Activated T-cell treated with anti-CD3 and anti-CD28 coated beads, Interleukin-2, amount 50 U/mL, for 1 hour (primary cell): Measurements from ENCODE around the gene DSCAML1.

Experiments
- DNase-seq: peaks from one replicate; pipeline ENCODE4 v3.0.0-alpha.2; 2020

DSCAML1 gene

DNA sequence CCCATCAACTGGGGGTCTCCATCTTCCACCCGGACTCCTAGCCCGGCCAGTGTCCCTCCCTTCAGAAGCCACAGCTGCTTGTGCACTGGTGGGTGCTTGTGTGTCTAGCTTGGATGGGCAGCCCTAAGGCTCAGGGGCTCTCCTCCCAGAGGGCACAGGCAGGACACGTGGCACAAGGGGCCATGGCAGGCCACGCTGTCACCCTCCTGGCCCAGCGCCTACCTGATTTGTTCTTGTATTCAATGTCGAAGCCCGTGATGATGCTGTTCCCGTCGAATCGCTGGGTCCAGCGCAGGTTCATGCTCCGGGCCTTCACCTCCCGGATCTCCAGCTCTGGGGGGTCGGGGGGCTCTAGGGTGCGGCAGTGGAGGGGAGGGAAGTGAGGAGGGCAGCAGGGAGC, 316.8 kb downstream of the DSCAML1 start:
- no peak for DNase-seq

DNA sequence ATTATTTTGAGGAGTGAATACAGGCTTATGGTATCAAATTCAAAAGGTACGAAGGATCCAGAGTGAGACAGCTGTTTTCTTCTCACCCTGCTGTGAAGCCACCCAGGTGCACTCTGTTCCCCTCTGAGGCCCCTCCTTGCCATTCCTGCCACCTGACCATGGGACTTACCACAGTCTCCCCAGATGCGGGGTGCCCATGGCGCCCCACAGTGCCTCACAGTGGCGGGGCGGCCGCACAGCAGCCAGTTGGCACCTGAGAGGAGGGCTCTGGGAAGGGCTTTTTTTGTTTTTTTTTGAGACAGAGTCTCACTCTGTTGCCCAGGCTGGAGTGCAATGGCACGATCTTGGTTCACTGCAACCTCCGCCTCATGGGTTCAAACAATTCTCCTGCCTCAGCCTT, 317.6 kb downstream of the DSCAML1 start:
- no peak for DNase-seq

DNA sequence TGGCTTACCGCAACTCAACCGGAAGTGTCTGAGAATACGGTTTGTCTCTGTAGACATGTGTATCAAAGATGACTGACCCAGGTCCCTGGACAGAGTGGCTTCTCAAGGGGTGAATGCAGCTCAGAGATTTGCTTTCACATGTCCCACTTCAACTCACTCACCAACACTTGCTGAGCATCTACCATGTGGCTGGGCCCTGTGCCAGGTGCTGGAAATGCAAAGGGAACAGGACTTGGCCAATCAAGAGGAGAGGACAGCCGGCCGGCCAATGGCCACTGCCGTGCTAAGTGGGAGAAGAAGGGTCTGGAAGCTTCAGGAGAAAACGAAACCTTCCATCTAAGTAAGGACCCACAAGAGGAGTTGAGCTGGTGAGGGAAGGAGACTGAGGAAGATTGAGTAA, 318.1 kb downstream of the DSCAML1 start:
- DNase-seq = no peak

DNA sequence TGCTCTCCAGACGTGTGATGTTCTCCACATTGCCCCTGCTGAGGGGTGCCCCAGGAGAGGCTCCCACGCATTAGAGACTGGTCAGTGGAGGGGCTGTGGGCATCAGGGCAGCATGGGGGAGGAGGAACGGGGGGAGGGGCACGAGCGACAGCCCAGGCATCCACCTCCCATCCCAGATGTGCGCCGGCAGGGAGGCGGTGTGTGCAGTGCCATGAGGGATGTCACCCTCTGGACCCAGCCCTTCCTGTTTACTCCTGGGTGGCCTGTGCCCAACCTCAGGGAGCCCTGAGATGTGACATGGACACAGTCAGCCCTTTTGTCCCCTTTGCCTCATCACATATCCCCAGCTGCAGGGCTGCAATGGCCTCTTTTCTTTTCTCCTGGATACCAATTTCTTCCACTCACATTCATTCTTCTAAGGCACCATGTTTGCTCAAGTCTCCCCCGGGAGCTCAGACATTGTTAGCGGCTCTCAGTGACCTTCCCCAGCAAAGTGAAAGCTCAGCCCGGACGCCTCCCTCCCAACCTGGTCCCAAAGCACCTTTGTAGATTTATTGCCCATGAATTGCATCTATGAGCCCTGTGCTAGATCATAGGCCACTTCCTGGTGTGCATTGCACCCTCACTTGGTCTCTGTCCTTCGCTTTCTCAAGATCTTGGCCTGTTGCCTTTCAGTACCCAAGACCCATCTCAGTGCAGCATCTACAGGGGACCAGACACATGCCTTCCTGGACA, 318.7 kb downstream of the DSCAML1 start:
- DNase-seq = no peak

DNA sequence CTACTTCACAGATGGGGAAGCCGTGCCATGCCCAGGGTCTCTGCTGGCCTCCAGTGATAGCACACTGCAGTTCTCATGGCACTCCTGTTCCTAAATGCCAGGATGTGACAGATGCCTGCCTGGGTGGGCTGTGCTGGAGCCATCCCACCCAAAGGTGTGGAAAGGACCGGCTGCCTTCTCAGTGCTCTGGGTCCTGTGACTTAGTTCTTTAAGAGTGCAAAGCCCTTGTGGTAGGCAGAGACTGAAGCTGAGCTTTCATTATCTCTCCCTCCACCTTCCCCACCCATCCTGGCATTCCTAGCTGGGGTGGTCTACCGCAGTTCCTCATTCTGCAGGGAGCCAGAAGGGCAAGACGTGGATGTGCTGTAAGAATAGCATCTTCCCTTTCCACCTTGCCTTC, 319.3 kb downstream of the DSCAML1 start:
- DNase-seq = no peak

DNA sequence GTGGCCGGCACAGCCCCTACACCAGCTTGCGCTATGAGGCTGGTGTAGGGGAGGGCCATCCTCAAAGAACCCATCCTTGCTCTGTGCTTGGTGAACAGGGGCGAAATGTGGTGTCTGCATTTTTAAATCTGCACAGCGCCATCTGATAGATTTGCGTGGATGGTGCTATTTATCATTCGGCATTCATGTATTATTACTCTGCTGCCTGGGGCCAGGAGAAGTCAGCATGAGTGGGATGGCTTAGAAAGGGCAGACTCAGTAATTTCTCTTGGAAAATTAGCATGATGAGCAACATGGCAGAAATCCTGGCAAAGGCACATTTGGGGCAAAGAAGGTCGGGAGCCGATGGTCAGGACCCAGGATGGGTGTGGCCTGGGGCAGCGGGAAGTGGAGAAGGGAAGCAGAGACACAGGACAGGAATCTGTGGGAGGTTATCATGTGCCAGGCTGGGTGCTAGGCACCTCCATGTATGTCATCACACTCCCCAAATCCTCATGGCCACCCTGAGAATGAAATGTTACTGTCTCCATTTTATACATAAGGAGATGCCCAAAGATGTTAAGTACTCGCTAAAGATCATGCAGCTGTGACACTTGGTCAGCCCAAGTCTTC, 320.4 kb downstream of the DSCAML1 start:
- no peak for DNase-seq

DNA sequence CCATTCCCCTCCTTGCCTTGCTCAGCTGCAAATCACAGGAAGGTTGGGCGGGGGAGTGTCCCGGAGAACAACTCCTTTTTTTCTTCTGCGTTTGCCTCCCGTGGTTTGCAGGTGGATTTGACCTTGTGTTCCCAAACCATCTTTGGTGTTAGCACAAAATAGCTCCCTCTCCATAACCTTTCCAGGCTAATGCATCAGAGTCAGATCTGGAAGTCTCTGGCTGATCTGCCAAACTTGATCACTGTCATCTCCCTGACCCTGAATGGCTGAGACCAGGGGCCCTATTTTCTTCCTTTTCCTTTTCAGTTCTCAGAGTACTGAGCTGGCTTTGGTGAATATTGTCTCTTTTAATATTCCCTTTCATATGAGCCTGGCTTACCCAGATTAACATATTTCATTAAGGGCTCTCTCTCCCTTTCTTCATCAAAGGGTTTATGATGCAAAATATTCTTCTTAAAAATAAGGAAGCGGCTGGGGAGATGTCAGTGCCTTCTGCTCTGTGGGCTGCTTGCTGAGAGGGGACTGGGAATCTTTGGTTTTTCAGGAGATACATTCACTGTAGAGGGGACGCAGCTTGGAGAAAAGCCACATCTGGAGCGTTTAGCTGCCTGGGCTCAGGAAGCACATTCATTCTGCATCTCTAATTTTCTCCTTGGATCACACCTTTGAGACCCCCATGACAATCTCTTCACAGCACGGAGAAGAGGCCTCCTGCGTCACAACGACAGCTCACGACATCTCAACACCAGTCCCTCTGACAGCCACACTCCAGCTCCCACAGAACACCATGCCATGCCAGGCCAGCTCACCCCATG, 321.1 kb downstream of the DSCAML1 start:
- no peak for DNase-seq

DNA sequence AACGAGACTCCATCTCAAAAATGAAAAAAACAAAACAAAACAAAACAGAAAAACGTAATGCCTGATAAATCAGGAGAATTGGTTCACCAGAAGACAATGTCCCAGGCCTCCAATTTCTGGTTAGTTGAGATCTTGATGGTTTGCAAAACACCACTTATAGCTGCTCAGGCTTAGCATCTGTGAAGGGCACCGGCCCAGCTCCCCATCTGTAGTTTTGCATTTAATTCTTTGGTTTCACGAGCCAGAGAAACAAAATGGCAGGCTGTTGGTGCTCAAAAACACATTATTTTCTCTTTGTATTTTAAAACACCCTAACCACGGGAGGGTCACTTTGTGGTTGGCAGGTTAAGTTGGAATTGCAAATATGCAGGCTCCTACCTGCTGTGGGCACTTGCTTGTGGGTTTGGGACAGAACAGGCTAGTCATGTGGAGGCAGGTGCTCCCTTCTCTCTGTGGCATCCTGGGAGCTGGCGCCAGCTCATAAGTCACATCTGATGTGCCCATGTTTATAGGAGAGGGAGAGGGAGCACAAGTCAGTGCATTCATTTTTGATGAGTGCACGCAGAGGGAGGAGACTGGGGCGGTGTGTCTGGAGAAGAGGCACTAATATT, 323.4 kb downstream of the DSCAML1 start:
- DNase-seq = no peak

DNA sequence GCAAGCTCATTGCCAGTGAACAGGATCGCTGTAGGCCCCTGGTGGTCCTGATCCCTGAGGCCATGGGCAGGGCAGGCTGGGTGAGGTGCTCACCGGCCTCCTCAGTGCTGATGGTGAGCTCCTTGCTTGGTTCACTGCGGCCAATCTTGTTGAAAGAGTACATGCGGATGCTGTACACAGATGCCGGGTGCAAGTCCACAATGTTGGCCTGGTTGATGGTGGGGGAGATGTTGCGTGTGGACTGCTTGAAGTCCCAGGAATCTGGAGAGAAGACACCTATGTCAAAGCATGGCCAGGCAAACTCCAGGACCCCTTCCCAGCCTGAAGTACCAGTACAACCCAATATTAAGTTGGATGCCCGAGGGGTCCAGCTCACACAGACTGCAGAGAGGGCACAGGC, 325.2 kb downstream of the DSCAML1 start:
- no peak for DNase-seq

DNA sequence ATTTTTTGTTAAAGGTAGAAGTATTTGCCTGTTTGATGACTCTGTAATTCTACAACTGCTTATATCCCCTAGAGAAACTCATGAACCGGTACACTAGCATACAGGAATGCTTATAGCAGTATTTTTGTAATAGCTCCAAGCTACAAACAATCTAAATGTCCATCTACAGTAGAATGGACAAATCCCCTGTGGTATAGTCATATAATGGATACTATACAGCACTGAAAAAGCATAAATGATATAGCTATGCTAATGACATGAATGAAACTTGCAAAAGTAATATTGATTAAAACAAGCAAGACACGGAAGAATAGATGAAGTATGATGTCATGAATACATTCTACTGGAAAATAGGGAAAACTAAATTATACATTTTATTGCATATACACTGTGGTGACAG, 326.4 kb downstream of the DSCAML1 start:
- DNase-seq = no peak

DNA sequence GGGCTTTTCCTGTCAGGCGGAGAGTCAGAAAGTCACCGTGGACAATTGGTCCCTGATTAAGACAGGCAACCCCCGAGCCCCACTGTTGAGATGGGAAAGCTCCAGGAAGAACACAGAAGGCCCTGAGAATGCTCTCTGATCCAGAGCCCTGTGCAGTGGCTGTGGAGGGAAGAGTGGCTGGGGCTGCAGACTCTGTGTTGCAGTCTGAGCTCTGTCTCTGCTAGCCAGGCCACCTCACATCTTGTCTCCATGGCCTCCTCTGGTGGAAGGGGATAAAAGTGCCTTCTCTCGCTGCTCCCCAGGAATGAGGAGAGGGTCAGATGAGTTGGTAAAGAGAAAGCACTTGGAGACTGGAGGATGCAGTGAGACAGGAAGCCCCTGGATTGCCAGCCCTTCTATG, 328.1 kb downstream of the DSCAML1 start:
- no peak for DNase-seq

DNA sequence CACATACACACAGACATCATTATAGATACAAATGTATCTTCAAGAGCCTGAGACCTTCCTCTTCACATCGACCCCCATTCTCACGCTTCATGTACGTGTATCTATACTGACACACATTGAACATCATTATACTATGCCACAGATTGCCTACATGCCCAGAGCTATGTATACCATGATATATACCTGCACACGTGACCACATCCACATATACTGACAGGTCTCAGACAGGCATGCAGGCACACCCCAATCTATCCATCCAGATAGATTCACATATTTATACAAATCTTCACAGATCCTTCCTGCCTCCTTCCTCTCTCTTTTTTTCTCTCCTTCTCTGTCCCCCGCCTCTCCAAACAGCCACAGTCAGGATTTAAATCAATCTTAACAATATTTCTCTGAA, 329.2 kb downstream of the DSCAML1 start:
- no peak for DNase-seq

DNA sequence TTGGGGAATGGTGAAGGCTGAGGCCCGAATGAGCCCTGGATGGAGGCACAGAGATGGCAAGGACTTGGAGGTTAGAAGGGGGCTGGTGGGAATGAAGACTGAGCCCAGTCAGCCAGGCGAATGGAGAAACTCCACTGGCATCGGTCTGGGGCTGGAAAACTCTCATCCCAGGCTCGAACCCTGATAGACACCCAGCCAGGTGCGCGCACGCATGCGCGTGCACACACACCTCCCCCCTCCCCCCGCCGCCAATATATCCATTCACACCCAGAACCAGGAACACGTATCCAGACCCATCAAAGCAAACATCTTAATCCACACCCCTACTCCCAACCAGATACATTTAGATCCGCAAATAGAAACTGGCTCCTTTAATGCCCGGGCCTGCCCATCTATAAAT, 330.1 kb downstream of the DSCAML1 start:
- DNase-seq = no peak

DNA sequence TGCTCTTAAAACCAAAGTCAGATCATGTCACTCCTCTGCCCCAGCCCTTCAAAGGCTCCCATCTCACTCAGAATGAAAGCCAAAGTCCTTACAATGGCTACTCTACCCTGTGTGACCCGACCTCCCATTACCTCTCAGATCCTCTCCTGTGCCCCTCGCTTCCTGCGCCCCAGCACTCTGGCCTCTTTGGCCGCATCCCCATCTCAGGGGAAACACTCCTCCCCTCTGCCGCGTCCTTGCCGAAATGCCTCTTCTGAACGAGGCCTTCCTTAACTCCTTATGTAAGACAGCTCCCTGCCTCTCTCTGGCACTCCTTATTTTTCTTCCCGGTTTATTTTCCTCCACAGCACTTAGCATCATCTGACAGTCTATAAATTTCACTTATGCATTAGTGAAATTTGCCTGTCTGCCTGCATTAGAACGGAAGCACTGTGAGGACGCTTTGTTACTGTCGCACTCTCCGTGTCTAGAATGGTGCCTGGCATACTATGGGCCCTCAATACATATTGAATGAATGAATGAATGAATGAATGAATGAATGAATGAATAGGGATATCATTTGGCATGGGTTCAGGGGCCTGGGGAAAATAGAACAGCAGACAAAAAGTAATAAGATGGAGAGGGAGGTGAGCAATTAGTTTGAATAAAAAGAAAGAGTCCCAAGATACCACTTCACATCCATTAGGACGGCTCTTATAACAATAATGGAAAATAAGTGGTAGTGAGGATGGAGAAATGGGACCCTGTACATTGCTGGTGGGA, 331.6 kb downstream of the DSCAML1 start:
- no peak for DNase-seq

DNA sequence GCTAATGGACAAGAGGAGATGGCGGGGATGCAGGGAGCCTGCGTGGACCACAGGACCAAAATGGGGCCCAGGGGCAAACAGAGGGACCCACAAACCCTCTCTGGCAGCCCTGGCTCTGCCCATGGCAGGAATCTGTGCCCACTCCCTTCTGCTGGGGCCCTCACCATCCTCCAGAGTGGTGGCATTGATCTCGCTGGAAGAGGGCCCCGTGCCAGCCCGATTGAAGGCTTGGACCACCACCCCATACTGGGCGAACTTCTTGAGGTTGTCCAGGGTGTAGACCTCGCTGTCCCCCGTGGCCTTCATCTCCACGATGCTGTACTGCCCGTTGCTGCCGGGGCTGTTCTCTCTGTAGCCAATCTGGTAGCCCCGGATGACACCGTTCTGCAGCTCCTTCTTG, 332.2 kb downstream of the DSCAML1 start:
- DNase-seq = no peak

DNA sequence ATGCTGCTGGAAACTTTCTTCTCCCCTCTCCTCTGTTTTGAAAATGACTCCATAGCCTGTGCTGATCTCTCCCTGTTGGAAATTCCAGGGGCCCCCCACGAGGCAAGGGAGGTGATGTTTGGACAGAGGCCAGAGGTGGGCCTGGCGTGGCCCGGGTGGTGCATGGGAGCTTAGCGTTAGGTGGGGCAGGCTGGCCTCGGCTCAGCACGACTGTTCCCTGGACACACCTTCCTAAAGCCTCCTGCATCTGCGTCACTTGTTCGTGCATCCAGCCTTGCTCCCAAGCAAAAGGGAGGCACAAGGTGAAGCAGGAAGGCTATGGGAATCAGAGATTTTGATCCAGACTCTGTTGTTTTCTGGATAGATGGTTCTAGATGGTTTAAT, 334.2 kb downstream of the DSCAML1 start:
- DNase-seq = no peak

DNA sequence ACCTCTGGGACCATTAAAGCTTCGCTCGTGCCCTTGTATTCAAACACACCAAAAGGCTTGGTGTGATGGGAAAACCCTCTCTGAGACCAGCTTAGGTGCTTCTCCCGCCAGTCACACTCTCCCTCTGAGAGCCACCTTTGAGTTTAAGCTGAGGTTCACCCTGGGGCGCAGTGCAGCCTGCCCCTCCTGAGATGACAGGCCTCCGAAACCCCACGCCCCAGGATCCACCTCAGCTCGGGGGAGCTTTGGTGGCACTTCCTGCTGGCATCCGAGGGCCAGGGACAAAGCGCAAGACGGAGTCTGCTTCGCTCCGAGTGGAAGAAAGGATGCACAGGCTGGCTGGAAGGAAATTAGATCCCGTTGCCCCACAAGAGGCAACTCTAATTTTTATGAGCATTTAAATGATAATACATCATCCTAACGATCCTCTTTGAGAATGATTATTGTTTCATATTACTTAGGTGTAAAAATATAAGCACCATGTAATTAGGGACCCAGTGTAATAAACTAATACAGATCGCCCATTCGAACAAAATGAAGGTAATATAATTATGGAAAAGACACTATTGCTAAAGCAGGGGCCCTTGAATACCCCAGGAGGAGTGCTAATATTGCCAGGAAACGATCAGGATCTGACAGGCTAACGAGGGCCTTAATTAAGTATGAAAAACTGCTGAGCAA, 334.7 kb downstream of the DSCAML1 start:
- DNase-seq = no peak

DNA sequence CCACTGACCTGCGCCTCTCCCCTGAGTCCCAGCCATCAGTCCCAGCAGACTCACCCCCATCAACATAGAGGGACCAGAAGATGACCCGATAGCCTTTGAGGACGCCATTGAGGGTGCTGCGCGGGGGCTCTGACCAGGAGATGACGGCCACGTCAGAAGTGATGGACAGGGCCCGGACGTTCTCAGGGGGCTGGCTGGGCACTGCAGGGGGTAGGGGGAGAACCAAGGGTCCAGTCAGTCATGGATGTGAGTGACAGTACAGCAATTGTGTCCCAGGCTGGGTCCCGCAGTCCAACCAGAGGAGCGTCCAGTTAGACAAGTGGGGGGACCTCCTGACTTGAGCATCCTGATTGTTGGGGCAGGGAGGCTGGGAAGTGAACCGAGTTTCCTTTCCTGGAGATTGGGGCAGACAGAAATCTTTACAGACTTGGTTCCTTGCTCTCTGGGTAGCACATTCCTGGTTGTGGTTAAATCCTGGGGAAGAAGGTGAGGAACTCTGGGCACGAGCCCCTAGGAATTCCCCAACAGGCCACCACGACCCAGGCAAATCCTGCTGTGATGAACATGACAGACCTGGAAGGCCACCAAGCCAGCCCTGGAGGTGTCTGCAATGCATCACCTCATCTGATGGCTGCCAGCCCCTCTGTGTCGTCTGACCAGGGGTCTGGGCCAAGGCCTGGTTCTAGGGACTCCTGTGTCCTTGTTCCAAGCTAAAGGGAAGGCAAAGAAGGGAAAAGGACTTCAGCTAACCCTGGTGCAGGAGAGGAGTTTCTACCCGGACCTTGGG, 335.4 kb downstream of the DSCAML1 start:
- DNase-seq = no peak

DNA sequence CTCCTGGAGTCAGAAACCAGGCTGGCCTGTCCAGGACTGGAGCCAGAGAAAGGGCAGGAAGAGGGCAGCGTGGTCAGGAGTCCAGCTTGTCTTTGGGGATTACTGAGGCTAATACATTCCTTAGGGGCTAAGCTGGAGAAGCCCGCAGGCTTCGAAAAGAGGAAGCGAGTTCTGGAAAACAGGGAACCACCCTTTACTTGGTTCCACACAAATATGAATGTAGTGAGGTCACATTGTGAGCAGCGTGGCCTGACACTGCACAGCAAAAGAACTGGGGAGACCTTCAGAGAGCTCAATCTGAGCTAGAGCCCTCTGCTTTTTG, 337.1 kb downstream of the DSCAML1 start:
- no peak for DNase-seq

DNA sequence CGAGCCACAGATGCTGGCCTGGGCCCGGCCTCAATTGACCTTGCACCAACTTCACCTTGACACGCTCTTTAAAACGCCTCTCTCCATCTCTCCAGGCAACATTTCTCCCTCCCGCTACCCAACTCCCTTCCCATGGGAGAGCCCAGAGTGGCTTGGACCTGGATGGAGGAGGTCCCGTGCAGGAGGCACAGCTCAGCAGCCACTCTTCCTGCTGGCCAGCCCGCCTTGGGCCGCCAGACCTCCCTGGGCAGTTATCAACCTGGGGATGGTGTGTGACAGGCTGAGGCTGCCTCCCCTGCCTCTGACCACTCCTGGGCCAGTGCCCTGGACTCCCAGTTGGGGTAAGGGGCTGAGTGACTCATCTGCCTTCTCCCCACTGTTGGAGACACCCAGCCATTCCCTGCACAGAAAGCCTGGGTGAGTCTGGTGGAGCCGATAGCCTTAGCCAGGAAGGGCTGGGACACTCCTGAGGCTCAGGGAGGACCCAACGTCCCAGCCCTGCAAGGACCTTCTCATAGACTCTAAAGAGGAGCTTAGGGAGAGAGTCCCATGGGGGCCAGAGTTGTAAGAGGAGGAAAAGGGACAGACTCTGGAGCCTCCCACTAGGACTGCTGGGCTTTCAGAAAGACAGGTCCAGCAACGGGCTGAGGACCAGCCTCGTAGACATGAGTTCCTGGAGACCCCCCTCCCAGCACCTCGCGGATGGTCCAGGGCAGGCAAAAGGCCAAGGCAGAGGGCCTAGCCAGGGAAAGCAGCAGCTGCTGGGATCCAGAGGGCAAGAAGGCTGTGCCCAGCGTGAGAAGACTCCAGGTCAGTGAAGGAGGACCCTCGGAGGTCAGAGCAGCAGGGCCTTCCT, 337.7 kb downstream of the DSCAML1 start:
- DNase-seq = no peak
